LNCAP (cell line): Measurements from ENCODE around the gene FOXN1.

Experiments
- CTCF ChIP-seq: fragments of 450-650 bp; IDR thresholded peaks from 2 replicates; pipeline ENCODE4 v1.5.1; 2017; ENCODE audit warnings: mild to moderate bottlenecking

Gene FOXN1

GRCh38 chr17:28469376-28469775, 36.8 kb upstream of the FOXN1 start:
- no peak for TF ChIP-seq CTCF

GRCh38 chr17:28470266-28470913, 35.8 kb upstream of the FOXN1 start:
- no peak for TF ChIP-seq CTCF

GRCh38 chr17:28470914-28471366, 35.2 kb upstream of the FOXN1 start:
- TF ChIP-seq CTCF: no peak

GRCh38 chr17:28471531-28472342, 34.4 kb upstream of the FOXN1 start:
- no peak for TF ChIP-seq CTCF

GRCh38 chr17:28472871-28473497, 33.2 kb upstream of the FOXN1 start:
- TF ChIP-seq CTCF: no peak

- TF ChIP-seq CTCF: no peak
Measured at GRCh38 chr17:28473542-28473941, 32.6 kb upstream of the FOXN1 start, which contains the start of gene SLC13A2. Gene SLC13A2 (plus strand): TSS chr17:28473644. CDS start chr17:28473713, 69 bp downstream.

GRCh38 chr17:28474111-28474531, 32.0 kb upstream of the FOXN1 start:
- TF ChIP-seq CTCF: no peak
